H9 (cell line): ENCODE data around the gene SCUBE3. TPM values are rescaled to one million over a fixed set of nuclear protein-coding genes. Genes with fewer than 3 reads are reported as not detected.

Experiments used
- DNase-seq: peaks from one replicate; pipeline ENCODE4 v3.0.0-alpha.2; 2017
- H2AFZ ChIP-seq: one replicate; pipeline ENCODE4 v1.6.1; 2013; ENCODE audit warnings: mild to moderate bottlenecking, low read length, control low read depth, moderate library complexity
- H2AK5ac ChIP-seq: 2 replicates; pipeline ENCODE4 v1.6.1; 2013; ENCODE audit warnings: low read length, control low read depth, mixed read lengths; ENCODE audit not compliant: insufficient read length
- H2BK120ac ChIP-seq: one replicate; pipeline ENCODE4 v1.6.1; 2013; ENCODE audit warnings: low read depth, mild to moderate bottlenecking, low read length, control low read depth, inconsistent platforms; ENCODE audit not compliant: poor library complexity, severe bottlenecking
- H2BK12ac ChIP-seq: 2 replicates; pipeline ENCODE4 v1.6.1; 2013; ENCODE audit warnings: low read length, control low read depth, mixed read lengths, low read depth; ENCODE audit not compliant: insufficient read length
- H2BK15ac ChIP-seq: 2 replicates; pipeline ENCODE4 v1.6.1; 2013; ENCODE audit warnings: low read depth, low read length, control low read depth
- H2BK20ac ChIP-seq: one replicate; pipeline ENCODE4 v1.6.1; 2013; ENCODE audit warnings: low read depth, mild to moderate bottlenecking, low read length, control low read depth, inconsistent platforms; ENCODE audit not compliant: poor library complexity, severe bottlenecking
- H2BK5ac ChIP-seq: 2 replicates; pipeline ENCODE4 v1.6.1; 2013; ENCODE audit warnings: low read length, control low read depth, mixed read lengths; ENCODE audit not compliant: insufficient read length
- H3K14ac ChIP-seq: 2 replicates; pipeline ENCODE4 v1.6.1; 2013; ENCODE audit warnings: low read length, control low read depth; ENCODE audit not compliant: insufficient read depth
- H3K18ac ChIP-seq: 2 replicates; pipeline ENCODE4 v1.6.1; 2013; ENCODE audit warnings: low read depth, mild to moderate bottlenecking, mixed read lengths, low read length, control low read depth; ENCODE audit not compliant: insufficient read length
- H3K23ac ChIP-seq: 2 replicates; pipeline ENCODE4 v1.6.1; 2013; ENCODE audit warnings: low read length, control low read depth, mixed read lengths, low read depth; ENCODE audit not compliant: insufficient read length
- H3K23me2 ChIP-seq: 2 replicates; pipeline ENCODE4 v1.6.1; 2013; ENCODE audit warnings: low read depth, mild to moderate bottlenecking, mixed read lengths, low read length, control low read depth; ENCODE audit not compliant: insufficient read length, poor library complexity, severe bottlenecking
- H3K27ac ChIP-seq: 2 replicates; pipeline ENCODE4 v1.5.1; 2013; ENCODE audit warnings: low read length, control low read depth, mixed read lengths, low read depth; ENCODE audit not compliant: insufficient read length
- H3K27me3 ChIP-seq: 2 replicates; pipeline ENCODE4 v1.6.1; 2013; ENCODE audit warnings: low read length, control low read depth, inconsistent platforms; ENCODE audit not compliant: insufficient read depth
- H3K4ac ChIP-seq: 2 replicates; pipeline ENCODE4 v1.6.1; 2013; ENCODE audit warnings: low read depth, mild to moderate bottlenecking, control low read depth, inconsistent platforms, low read length, moderate library complexity
- H3K4me1 ChIP-seq: 2 replicates; pipeline ENCODE4 v1.6.1; 2013; ENCODE audit warnings: low read length, control low read depth, inconsistent platforms; ENCODE audit not compliant: insufficient read depth
- H3K4me2 ChIP-seq: 2 replicates; pipeline ENCODE4 v1.6.1; 2013; ENCODE audit warnings: low read length, control low read depth, mixed read lengths; ENCODE audit not compliant: insufficient read length, insufficient read depth
- H3K56ac ChIP-seq: 2 replicates; pipeline ENCODE4 v1.6.1; 2013; ENCODE audit warnings: low read depth, mild to moderate bottlenecking, mixed read lengths, low read length, control low read depth; ENCODE audit not compliant: insufficient read length
- H3K79me1 ChIP-seq: 2 replicates; pipeline ENCODE4 v1.6.1; 2013; ENCODE audit warnings: low read depth, mild to moderate bottlenecking, moderate library complexity, low read length, control low read depth, inconsistent platforms; ENCODE audit not compliant: insufficient read depth, poor library complexity, severe bottlenecking
- H3K79me2 ChIP-seq: 2 replicates; pipeline ENCODE4 v1.6.1; 2013; ENCODE audit warnings: low read length, control low read depth, inconsistent platforms; ENCODE audit not compliant: insufficient read depth
- H3K9ac ChIP-seq: 2 replicates; pipeline ENCODE4 v1.6.1; 2013; ENCODE audit warnings: low read length, control low read depth, mixed read lengths; ENCODE audit not compliant: insufficient read length; ENCODE audit errors: extremely low read depth
- H3K9me3 ChIP-seq: one replicate; pipeline ENCODE4 v1.6.1; 2013; ENCODE audit warnings: low read depth, low read length, inconsistent platforms; ENCODE audit not compliant: control insufficient read depth
- H3T11ph ChIP-seq: one replicate; pipeline ENCODE4 v1.6.1; 2013; ENCODE audit warnings: mild to moderate bottlenecking, low read length, control low read depth, inconsistent platforms
- H4K20me1 ChIP-seq: one replicate; pipeline ENCODE4 v1.6.1; 2013; ENCODE audit not compliant: control insufficient read depth, insufficient read length, insufficient read depth
- H4K5ac ChIP-seq: 2 replicates; pipeline ENCODE4 v1.6.1; 2013; ENCODE audit warnings: low read depth, mild to moderate bottlenecking, mixed read lengths, low read length, control low read depth; ENCODE audit not compliant: insufficient read length
- H4K8ac ChIP-seq: replicated peaks from 2 replicates; pipeline ENCODE4 v1.6.1; 2013; ENCODE audit warnings: low read length, control low read depth, mixed read lengths, low read depth; ENCODE audit not compliant: insufficient read length
- H4K91ac ChIP-seq: 2 replicates; pipeline ENCODE4 v1.6.1; 2013; ENCODE audit warnings: low read depth, mild to moderate bottlenecking, moderate library complexity, mixed read lengths, low read length, control low read depth; ENCODE audit not compliant: insufficient read length
- H3K27ac Mint-ChIP-seq, 3 experiments: 2 replicates in 2 of 3; 3 replicates in 1 of 3; pipeline ENCODE4 v1.8.0; 2020 to 2021; ENCODE audit warnings: mixed read lengths in 3 of 3, mild to moderate bottlenecking in 1 of 3, moderate library complexity in 1 of 3
- H3K27me3 Mint-ChIP-seq: 2 replicates; pipeline ENCODE4 v1.8.0; 2021; ENCODE audit warnings: low read depth, mild to moderate bottlenecking, moderate library complexity, mixed read lengths
- H3K36me3 Mint-ChIP-seq, 3 experiments: 2 replicates in 2 of 3; 3 replicates in 1 of 3; pipeline ENCODE4 v1.8.0; 2020 to 2021; ENCODE audit warnings: low read depth in 3 of 3, mixed read lengths in 3 of 3; ENCODE audit not compliant: insufficient read depth in 1 of 3
- H3K4me1 Mint-ChIP-seq, 2 experiments: 2 replicates each; pipeline ENCODE4 v1.8.0; 2020; ENCODE audit warnings: mixed read lengths in 2 of 2
- H3K4me3 Mint-ChIP-seq, 2 experiments: 2 replicates in 1 of 2; 3 replicates in 1 of 2; pipeline ENCODE4 v1.8.0; 2020 to 2021; ENCODE audit warnings: mild to moderate bottlenecking in 2 of 2, mixed read lengths in 2 of 2, moderate library complexity in 1 of 2
- H3K9me3 Mint-ChIP-seq, 2 experiments: 2 replicates in 1 of 2; 3 replicates in 1 of 2; pipeline ENCODE4 v1.8.0; 2020; ENCODE audit warnings: mild to moderate bottlenecking in 2 of 2, mixed read lengths in 2 of 2, moderate library complexity in 1 of 2
- CTCF ChIP-seq: fragments of 200-600 bp; sonication (generic); conservative IDR thresholded peaks from 3 replicates; pipeline ENCODE4 v1.8.0; 2021; ENCODE audit warnings: antibody characterized with exemption, mild to moderate bottlenecking
- WGBS: extraction: QIAGEN DNeasy Blood & Tissue Kit; methylation state at CpG from one replicate; pipeline ENCODE4 v1.1.7; 2013; ENCODE audit warnings: missing lambda C conversion rate, low lambda C conversion rate, mixed read lengths; ENCODE audit not compliant: insufficient read length; ENCODE audit errors: extremely low coverage; 5-methylcytosine and 5-hydroxymethylcytosine counted together
- total RNA-seq: library from RNA; stranded (reverse); gene quantifications from 2 replicates; pipeline ENCODE4 v1.2.1, GENCODE V29; 2021

Gene SCUBE3
- total RNA-seq, 1 experiment from 2014 or later = 2.7 TPM

GRCh38 chr6:35262596-35262995, 48.8 kb downstream of the SCUBE3 start:
- H3K56ac ChIP-seq = peak overlapping the region; percentile 91
- no peaks in the 10 kb centered on the region for H3K9me3 ChIP-seq
- no peak overlapping the region for H2AFZ ChIP-seq
- Mint-ChIP-seq H3K27ac (no peak overlapping the region; a peak in 1 of 7 replicates), H3K36me3 (no peaks in the 10 kb centered on the region), H3K4me1 (peaks cover 11 to 12% of the 10 kb centered on the region in 2 experiments), H3K4me3 (no peak overlapping the region), H3K9me3 (no peaks in the 10 kb centered on the region), H3K27me3 (0 out of 2 replicates have a peak, but pooled peaks cover 2% of the 10 kb centered on the region)
- no peak overlapping the region for H4K5ac ChIP-seq
- H3K4me1 ChIP-seq = peaks cover 2% of the 10 kb centered on the region; the same call in 1 of the 2 replicates
- H2BK120ac ChIP-seq = no peak overlapping the region
- no peak overlapping the region for H2AK5ac ChIP-seq
- no peak overlapping the region for H2BK20ac ChIP-seq
- peak overlapping the region; percentile 10 for H3K9ac ChIP-seq
- no peak overlapping the region for H3T11ph ChIP-seq
- H3K79me1 ChIP-seq = no peaks in the 10 kb centered on the region
- no peak overlapping the region for H2BK5ac ChIP-seq
- H3K14ac ChIP-seq = no peak overlapping the region
- H4K8ac ChIP-seq = no peak overlapping the region
- H3K18ac ChIP-seq = no peak overlapping the region
- no peak for TF ChIP-seq CTCF
- no peak overlapping the region for H4K91ac ChIP-seq
- no peak overlapping the region for H3K27ac ChIP-seq
- no peak overlapping the region for H2BK12ac ChIP-seq
- peaks cover 14% of the 10 kb centered on the region for H3K23me2 ChIP-seq
- WGBS = no CpG with 5 or more reads among the region's 2 CpGs
- no peak overlapping the region for H2BK15ac ChIP-seq
- no peaks in the 10 kb centered on the region for H3K27me3 ChIP-seq
- no peak overlapping the region for H3K4ac ChIP-seq
- no peaks in the 10 kb centered on the region for H3K79me2 ChIP-seq
- DNase-seq = no peak
- no peak overlapping the region for H3K4me2 ChIP-seq
- H3K23ac ChIP-seq = no peak overlapping the region
- H4K20me1 ChIP-seq = no peaks in the 10 kb centered on the region
